ENCODE measurements around the gene ADAP1. TPM values are rescaled to one million over a fixed set of nuclear protein-coding genes. Genes with fewer than 3 reads are reported as not detected.

The ADAP1 gene
- total RNA-seq, 2 donors from 2014 or later, result 3.8 to 6.5 TPM

DNA sequence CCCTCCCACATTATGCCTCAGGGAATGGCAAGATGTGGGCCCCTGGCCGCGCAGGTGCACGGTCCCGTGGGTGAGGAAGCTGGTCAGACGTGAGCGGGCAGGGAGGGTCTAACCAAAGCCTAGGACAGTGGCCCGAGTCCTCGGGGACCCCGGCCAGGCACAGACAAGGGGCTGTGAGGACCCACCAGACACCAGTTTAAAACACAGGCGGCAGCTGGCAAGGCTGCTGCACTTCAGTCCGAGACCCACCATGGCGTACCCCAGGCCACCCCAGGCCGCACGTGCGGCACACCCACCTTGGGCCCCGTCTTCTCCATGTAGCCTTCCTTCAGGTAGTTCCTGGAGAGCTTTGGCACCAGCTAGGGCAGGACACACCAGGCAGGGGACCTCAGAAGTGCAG lies 54.7 kb downstream of the ADAP1 start:
- H3K4me1 Mint-ChIP-seq, result no peaks in the 10 kb centered on the region
- 95 to 100% methylated on average over 3 to 16 of the region's 16 CpGs for whole genome bisulfite sequencing, 2 experiments (ENCODE audit: insufficient coverage in 1 of 2, insufficient read length in 1 of 2)
- H3K36me3 Mint-ChIP-seq (ENCODE audit: low read depth), result peaks cover 14% of the 10 kb centered on the region
- H3K9me3 ChIP-seq (ENCODE audit: control insufficient read depth, low read length), result no peaks in the 10 kb centered on the region
- no peak overlapping the region for H3K9ac ChIP-seq (ENCODE audit: extremely low read depth, low read length, poor library complexity, severe bottlenecking)
- H3K9me3 Mint-ChIP-seq, result no peaks in the 10 kb centered on the region
- H3K4me3 ChIP-seq (ENCODE audit: low read length), result no peak overlapping the region
- no peaks in the 10 kb centered on the region for H3K4me1 ChIP-seq (ENCODE audit: control insufficient read depth, insufficient read depth, low read length)
- DNase-seq, result no peak
- peaks cover 11% of the 10 kb centered on the region for H3K27me3 ChIP-seq (ENCODE audit: control insufficient read depth, insufficient read depth, low read length, poor library complexity, severe bottlenecking)
- TF ChIP-seq, protein P1, sequence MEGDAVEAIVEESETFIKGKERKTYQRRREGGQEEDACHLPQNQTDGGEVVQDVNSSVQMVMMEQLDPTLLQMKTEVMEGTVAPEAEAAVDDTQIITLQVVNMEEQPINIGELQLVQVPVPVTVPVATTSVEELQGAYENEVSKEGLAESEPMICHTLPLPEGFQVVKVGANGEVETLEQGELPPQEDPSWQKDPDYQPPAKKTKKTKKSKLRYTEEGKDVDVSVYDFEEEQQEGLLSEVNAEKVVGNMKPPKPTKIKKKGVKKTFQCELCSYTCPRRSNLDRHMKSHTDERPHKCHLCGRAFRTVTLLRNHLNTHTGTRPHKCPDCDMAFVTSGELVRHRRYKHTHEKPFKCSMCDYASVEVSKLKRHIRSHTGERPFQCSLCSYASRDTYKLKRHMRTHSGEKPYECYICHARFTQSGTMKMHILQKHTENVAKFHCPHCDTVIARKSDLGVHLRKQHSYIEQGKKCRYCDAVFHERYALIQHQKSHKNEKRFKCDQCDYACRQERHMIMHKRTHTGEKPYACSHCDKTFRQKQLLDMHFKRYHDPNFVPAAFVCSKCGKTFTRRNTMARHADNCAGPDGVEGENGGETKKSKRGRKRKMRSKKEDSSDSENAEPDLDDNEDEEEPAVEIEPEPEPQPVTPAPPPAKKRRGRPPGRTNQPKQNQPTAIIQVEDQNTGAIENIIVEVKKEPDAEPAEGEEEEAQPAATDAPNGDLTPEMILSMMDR (conservative IDR thresholded peaks at IDR 0.05), result no peak
- H3K27me3 Mint-ChIP-seq (ENCODE audit: insufficient read depth), result peaks cover 9% of the 10 kb centered on the region
- peaks cover 17% of the 10 kb centered on the region for H3K36me3 ChIP-seq (ENCODE audit: control insufficient read depth, insufficient read depth, low read length)
- H3K27ac Mint-ChIP-seq, result no peak overlapping the region
- no peak overlapping the region for H3K27ac ChIP-seq (ENCODE audit: low read depth, low read length)
- no peak overlapping the region for H3K4me3 Mint-ChIP-seq

DNA sequence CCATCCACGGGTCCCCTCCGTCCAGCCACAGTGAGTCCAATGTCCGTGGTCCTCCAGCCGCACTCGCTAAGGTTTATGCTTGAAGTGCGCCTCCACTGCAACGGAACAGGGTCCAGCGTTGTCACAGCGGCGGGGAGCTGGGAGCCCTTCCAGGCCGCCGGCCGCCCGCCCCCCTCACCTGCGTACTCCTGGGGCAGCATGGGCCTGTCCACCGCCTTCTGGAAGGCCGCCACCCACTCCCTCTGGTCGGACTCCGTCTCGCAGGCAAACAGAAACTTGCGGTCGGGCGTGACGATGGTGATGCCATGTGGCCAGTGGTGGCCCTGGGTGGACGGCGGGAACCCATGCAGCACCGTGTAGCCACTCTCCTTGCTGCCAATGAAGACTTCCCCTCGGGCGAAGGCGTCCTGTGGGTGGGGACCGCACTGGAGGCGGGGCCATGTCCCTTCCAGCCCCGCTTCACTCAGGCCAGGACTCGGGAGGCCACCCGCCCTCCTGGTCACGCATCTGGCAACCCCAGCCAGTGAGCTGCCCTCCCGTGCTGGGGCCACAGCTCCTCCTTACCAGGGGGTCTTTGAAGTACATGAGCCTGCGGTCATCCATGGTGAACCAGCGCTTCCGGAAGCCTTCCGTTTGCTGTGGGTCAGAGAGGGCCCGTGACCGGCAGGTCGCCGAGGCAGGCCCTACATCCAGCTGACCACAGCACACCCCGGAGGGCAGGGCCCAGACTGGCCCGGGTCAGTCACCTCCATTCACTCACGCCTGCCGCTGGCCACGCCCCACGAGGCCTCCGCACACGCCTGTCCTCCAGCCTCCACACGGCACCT lies 55.4 kb downstream of the ADAP1 start:
- H3K36me3 ChIP-seq (ENCODE audit: control insufficient read depth, insufficient read depth, low read length), result peaks cover 21% of the 10 kb centered on the region
- Mint-ChIP-seq H3K36me3 (ENCODE audit: low read depth) (peaks cover 19% of the 10 kb centered on the region), H3K9me3 (no peaks in the 10 kb centered on the region), H3K27ac (no peak overlapping the region), H3K4me3 (no peak overlapping the region), H3K27me3 (ENCODE audit: insufficient read depth) (peaks cover 7% of the 10 kb centered on the region), H3K4me1 (no peaks in the 10 kb centered on the region)
- H3K4me1 ChIP-seq (ENCODE audit: control insufficient read depth, insufficient read depth, low read length), result no peaks in the 10 kb centered on the region
- DNase-seq, result no peak
- no peak overlapping the region for H3K27ac ChIP-seq (ENCODE audit: low read depth, low read length)
- TF ChIP-seq, protein P1 (conservative IDR thresholded peaks at IDR 0.05), result no peak
- 90 to 93% methylated on average over 17 to 54 of the region's 54 CpGs for WGBS, 2 experiments (ENCODE audit: insufficient coverage in 1 of 2, insufficient read length in 1 of 2)
- H3K9me3 ChIP-seq (ENCODE audit: control insufficient read depth, low read length), result no peaks in the 10 kb centered on the region
- H3K9ac ChIP-seq (ENCODE audit: extremely low read depth, low read length, poor library complexity, severe bottlenecking), result no peak overlapping the region
- peaks cover 3% of the 10 kb centered on the region for H3K27me3 ChIP-seq (ENCODE audit: control insufficient read depth, insufficient read depth, low read length, poor library complexity, severe bottlenecking)
- no peak overlapping the region for H3K4me3 ChIP-seq (ENCODE audit: low read length)

DNA sequence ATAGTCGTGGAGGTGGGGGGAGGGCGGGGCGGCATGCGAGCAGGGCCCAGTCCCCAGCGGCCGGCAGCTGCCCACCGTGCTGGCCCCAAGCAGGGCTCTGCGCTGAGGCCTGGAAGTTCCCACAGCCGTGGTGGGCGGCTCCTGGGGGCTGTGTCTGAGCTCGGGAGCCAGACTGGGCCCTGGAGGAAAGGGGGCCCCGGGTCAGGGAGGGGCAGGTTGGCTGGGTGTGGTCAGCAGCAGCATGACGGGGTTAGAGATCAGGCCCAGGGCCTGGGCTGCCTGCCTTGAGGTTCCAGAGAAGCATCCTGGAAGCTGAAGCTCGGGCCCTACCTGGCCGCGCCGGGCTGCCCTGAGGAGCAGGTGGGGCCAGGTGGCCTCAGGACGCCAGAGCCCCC lies 56.0 kb downstream of the ADAP1 start:
- DNase-seq, result no peak

More for the DNA sequence above, 56.0 kb downstream of the ADAP1 start:
- no peaks in the 10 kb centered on the region for H3K9me3 ChIP-seq (ENCODE audit: control insufficient read depth, low read length)
- H3K9me3 Mint-ChIP-seq, result no peaks in the 10 kb centered on the region
- H3K27ac Mint-ChIP-seq, result no peak overlapping the region
- H3K4me3 Mint-ChIP-seq, result no peak overlapping the region
- peaks cover 3% of the 10 kb centered on the region for H3K27me3 Mint-ChIP-seq (ENCODE audit: insufficient read depth)
- TF ChIP-seq, protein P1 (conservative IDR thresholded peaks at IDR 0.05), result no peak
- 92% methylated on average over 2 to 18 of the region's 18 CpGs for WGBS, 2 experiments (ENCODE audit: insufficient coverage in 1 of 2, insufficient read length in 1 of 2)
- H3K4me1 Mint-ChIP-seq, result no peaks in the 10 kb centered on the region
- no peak overlapping the region for H3K27ac ChIP-seq (ENCODE audit: low read depth, low read length)
- no peaks in the 10 kb centered on the region for H3K4me1 ChIP-seq (ENCODE audit: control insufficient read depth, insufficient read depth, low read length)
- H3K27me3 ChIP-seq (ENCODE audit: control insufficient read depth, insufficient read depth, low read length, poor library complexity, severe bottlenecking), result no peaks in the 10 kb centered on the region
- H3K4me3 ChIP-seq (ENCODE audit: low read length), result no peak overlapping the region
- peaks cover 24% of the 10 kb centered on the region for H3K36me3 Mint-ChIP-seq (ENCODE audit: low read depth)
- no peak overlapping the region for H3K9ac ChIP-seq (ENCODE audit: extremely low read depth, low read length, poor library complexity, severe bottlenecking)
- peaks cover 21% of the 10 kb centered on the region for H3K36me3 ChIP-seq (ENCODE audit: control insufficient read depth, insufficient read depth, low read length)
